Measurements from ENCODE around the gene PAX4.
A peak's percentile ranks its signal among the peaks of the same experiment; 100 is the strongest.

PAX4 gene

DNA sequence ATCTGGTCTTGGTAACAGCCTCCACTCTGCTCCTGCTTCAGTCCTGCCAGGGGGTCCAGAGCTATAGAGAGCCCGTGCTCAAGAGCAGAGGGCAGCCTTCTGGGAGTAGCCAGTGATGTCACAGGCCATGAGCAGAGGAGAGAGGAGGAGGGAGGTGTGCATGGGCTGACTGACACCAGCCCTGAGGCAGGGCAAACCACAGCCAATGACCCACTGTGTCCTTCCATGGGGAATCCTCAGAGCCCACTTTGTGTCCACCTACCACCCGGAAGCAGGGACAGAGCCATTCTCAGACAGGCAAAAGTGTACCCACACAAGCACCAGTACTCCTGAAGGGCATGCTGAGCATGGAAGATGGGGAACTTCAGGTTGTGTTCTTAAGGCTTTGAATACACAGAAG is at the start of gene PAX4:
Gene PAX4, minus strand, starts transcription at position 101 of the 400 bp plus-strand sequence. CDS start 2,214 bp downstream, outside the sequence.
- DNase-seq = no peak

DNA sequence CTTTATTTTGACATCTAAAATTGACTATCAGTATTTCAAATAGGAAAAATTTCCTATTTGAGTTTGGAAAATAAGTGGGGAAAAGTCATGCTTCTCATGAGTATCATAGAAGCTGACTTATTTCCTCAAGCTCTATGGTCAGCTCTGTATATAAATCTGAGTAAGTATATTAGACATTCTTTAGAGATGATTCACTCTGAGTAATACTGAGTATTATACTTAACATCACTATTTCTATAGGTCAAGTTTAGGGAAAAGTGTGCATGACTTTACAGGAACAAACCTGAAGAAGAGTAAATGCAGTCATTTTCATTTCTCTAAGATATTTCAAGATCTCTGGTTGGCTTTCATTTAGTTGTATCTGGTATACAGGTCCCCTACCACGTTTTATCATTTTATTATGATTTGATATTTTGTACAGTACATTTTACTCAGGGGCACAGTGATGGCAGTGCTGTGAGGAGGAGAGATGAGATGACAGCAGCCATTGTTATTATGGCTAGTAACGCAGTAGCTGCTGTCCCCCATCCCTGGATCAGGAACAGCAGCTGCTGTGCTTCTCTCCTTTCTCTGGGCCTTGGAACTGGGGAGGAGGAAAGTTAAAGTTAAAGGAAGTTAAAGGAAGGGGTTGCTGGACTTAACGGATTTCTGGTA is 49.2 kb upstream of the PAX4 start:
- DNase-seq = no peak

GRCh38 chr7:127666602-127667001 is 48.7 kb upstream of the PAX4 start:
- no peak for DNase-seq

DNA sequence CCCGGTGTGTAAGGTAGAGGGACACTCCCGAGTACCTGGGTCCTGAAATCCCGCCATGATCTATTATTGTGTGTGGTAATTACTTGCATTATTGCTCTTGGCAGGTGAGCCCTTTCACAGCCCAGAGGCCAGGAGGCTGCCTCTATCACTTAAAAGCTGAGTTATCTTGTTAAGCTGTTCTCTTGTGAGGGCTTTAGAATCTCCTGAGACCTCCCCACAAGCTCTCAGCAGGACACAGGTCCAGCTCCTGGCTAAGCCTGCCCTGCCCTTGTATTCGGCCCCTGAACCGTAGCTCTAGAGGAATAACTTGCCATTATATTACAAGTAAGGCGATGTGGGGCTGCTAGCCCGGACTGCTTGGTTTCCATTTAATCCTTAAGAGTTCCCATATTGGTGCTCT is 48.0 kb upstream of the PAX4 start:
- no peak for DNase-seq

DNA sequence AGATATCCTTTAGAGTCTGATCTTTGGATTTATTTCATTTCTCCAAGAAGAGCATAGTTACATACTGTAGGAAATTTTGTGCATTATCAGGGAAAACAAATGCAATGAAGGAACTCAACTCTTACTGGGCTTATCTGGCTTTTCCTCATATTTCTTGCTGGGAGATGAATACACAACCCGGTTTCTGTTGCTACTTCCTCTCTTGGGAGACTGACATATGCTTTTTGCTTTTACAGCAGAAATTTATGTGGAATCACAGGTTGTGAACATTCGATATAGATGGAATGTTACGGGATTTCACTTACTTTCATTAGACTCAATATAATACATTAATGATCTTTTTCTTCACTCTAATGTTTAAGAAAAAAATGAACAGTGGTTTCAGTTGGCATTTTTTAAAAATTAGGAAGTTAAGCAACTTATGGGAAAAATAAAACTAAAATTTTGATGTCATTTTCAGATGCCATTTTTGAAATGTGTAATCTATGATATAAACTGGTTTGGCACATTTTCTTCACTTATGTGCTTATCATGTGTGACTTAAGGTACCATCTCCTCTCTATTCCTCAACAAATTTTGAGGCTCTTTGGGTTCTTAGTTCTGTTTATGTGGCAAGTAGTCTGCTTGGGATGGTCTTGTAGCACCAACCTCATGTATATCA is 41.2 kb upstream of the PAX4 start:
- DNase-seq = no peak

GRCh38 chr7:127657500-127657899 is 39.6 kb upstream of the PAX4 start:
- no peak for DNase-seq

GRCh38 chr7:127655720-127656119 is 37.8 kb upstream of the PAX4 start:
- DNase-seq = no peak

DNA sequence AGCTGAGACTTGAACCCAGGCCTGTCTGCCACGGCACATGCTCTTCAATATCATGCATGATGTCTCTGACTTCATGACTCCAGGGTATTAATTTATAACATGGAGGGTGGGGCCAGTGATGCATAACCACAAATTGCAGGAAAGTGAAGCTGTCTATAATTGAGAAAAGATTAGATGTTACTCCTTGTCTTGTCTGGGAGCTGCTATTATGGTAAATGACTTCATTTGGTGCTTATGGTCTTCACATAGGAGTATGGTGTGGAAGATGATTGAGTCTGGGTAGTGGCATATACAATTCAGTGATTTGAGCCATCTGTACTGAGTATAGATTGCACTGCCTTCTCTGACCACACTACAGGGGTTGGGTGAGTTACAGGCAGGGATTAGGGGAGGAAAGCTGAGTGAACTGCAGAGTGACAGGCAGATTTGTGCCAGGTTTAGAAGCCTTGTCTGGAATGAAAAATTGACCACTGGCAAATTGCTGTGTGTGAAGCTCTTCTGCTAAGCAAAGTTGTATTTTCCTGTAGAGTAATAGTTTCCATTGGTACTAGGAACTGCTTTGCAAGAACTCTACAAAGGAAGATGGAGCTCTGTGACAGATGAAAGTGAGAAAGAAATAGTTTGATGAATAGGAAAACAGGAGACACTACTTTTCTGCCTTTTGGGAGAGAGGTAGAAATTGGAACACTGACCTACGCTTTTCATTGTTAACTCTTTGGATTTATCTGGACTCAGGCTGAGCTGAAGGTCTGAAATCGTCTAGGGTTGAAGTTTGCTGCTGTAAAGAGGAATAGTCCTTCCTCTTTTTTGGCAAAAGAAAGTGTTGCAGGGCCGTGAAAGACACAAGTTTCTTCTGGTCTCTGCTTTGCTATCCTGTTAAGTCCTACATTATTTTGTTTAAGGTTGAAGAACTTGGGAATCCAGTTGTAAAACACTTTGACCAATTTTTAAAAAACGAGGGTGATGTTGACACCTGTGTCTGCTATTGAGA is 36.8 kb upstream of the PAX4 start:
- no peak for DNase-seq

DNA sequence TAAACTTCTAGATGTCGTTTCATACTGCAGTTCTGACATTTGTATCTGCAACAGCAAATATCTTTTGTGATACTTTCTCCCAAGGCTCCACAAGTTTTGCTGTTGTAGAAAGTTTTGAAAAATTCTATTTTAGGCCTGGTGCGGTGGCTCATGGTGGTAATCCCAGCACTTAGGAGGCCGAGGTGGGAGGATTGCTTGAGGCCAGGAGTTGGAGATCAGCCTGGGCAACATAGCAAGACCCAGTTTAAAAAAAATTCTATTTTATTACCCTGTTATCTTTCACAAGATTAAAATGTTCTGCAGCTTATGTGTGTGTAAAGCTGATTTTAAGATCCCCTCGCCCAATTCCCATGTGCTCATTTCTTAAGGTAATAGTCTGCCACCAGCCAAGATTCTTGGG is 35.5 kb upstream of the PAX4 start:
- DNase-seq = no peak

DNA sequence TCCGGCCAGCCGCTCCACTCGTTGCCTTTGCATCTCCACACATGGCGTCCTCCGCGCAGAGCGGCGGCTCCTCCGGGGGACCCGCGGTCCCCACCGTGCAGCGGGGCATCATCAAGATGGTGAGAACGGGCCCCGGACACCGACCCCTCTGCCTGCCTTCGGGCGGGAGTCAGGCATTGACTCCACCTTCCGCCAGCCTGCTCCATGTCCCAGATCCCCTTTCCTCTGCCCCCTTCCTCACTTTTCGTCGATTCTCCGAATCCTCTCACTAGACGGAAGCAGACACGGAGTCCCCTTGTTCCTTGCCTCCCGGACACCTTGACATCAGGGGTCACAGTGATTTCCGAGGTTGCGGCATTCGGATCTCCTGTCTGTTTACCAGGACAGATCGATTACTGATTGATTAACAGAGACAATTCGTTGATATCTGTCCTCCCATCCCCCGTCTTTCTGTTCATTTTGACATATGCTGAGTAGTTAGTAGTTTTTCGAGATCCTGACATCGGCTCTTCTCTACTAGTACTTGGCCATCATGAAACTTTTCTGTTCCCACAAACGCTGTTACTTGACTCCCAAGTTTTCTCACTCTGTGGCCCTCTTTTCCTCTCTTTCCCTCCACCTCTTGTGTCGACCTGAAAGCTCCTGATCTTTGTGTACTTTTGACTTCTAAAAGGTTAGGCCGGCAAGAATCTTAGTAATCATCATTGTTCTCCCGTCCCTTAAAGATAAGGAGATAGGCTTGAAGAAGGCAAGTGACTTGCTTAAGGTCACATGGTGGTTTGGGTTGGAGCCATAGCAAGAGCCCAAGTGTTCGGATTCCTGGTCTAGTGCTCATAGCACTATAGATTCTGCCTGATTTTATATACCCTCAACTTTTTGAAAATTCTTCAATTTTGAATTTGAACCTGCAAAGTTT is 34.6 kb upstream of the PAX4 start:
- DNase-seq = no peak

GRCh38 chr7:127651556-127652332 is 33.8 kb upstream of the PAX4 start, which contains the start of gene SND1:
Gene SND1, plus strand, starts transcription at chr7:127652194. Its CDS starts 180 bp downstream, at chr7:127652374.
- DNase-seq = peak; percentile 99

GRCh38 chr7:127650847-127651555 is 33.1 kb upstream of the PAX4 start:
- peak; percentile 29 for DNase-seq

DNA sequence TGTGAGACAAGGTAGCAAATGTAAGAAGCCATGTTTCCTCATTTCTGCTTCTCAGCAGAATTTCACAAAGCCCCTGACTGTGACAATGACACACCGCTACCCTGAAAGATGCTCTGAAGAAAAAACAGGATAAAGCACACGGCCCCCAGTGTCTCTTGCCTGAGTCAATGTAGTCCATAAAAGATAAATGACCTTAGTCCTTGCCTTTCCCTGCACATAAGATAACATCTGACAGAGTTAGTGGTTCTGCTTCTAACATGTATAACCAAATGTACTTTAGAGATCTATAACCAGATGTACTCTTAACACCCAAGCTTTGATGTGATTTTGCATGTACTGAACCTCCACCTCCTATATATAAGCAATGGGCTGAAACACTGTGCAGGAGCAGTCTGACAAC is 31.0 kb upstream of the PAX4 start:
- no peak for DNase-seq

DNA sequence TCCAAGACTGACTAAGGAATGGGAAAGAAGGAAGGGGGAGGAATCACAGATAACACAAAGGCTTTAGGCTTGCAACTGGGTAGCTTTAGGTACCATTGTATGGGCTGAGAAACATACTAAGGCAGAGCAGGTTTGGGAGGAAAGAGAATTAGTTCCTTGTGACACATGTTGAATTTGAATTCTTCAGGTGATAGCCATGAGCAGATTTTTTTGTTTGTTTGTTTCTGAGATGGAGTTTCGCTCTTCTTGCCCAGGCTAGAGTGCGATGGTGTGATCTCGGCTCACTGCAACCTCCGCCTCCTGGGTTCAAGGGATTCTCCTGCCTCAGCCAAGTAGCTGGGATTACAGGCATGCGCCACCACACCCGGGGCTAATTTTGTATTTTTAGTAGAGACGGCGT is 29.7 kb upstream of the PAX4 start:
- DNase-seq = no peak

- no peak for DNase-seq
Observed at GRCh38 chr7:127644484-127644883, 26.5 kb upstream of the PAX4 start.

GRCh38 chr7:127638197-127638596 is 20.3 kb upstream of the PAX4 start:
- DNase-seq = no peak

DNA sequence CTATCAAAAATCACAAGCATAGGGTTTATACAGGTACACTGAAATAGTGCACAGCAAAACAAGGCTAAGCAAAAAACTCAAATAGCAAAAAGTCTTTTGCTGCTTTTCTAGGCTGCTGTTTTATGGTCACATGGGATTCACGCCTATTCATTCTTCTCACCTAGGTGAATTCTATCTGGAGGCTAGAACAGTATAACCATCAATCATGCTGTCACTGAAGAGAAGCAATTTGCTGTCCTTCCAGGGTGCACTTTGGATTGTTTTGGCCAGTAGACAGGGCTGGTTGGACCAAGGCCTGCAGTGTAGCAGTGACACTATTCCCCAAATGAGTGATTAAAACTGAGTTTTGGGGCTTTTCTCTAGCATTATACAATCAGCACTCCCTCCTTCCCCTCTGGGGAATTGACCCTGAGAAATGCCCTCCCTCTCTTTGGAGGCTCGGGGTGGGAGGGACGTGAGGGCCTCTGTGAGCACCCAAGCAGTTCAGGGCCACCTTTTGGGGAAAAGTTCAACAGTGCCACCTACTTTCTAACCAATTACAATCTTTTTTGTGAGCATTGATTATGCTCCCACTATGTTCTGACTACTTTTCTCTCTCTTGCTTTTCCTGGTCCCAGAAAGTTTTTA is 17.8 kb upstream of the PAX4 start:
- DNase-seq = no peak

DNA sequence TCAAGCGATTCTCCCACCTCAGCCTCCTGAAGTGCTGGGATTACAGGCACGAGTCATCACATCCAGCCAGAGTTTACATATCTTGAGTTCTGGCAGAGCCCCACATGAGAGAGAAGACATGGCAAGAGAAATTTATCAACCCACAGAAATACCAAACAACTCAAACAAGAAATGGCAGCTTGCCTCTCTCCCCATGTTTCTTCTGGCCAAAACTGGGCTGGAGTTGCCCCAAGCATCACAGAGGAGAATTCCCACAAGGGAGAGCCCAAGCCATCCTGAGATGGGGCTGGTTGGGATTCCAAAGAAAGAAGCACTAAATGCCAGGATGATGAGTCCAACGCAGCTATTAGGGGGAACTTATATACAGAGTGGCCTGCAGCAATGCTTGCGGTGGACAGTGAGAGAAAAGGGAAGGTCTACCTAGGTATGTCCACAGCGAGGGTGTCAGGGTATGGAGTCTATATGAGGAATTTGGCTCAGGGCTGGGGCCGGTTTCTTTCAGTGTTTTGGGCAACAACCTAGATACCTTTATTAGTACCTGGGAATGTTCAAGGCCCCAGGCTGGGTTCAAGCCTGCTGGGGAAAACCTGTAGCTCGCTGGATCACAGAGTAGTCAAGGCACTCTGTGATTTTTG is 14.5 kb upstream of the PAX4 start:
- no peak for DNase-seq

- DNase-seq = peak; percentile 34
Observed at GRCh38 chr7:127629268-127629854, 11.4 kb upstream of the PAX4 start.

Measured in CD4-positive, alpha-beta T cell treated with Interleukin-21 for 1 hour (primary cell).